Activated CD8-positive, alpha-beta T cell treated with anti-CD3 and anti-CD28 coated beads, Interleukin-2, amount 10 ng/mL, durations not matched to agents 7 days and 5 days (primary cell): Measurements from ENCODE around the gene ZNF358. TPM values are rescaled to one million over a fixed set of nuclear protein-coding genes. Genes with fewer than 3 reads are reported as not detected.

Experiments used
- ATAC-seq: fragments of 150-1000 bp; cut with Tn5 transposase; one replicate; pipeline ENCODE4 v1.10.0; 2021; ENCODE audit warnings: moderate library complexity
- CTCF ChIA-PET: fragments of 350-600 bp; sonication (Branson Sonifier 250); formaldehyde crosslinking; loops from one replicate; lab custom pipeline; 2021; ENCODE audit warnings: antibody characterized with exemption; lab: Charles Lee
- POLR2A ChIA-PET: fragments of 350-600 bp; sonication (Branson Sonifier 250); formaldehyde crosslinking; loops from one replicate; lab custom pipeline; 2021; ENCODE audit warnings: antibody characterized with exemption; lab: Charles Lee
- DNase-seq: peaks from one replicate; pipeline ENCODE4 v3.0.0-alpha.2; 2020
- H3K27ac Mint-ChIP-seq: one replicate; pipeline ENCODE4 v1.8.0; 2021; ENCODE audit warnings: mild to moderate bottlenecking, mixed read lengths
- H3K27me3 Mint-ChIP-seq: one replicate; pipeline ENCODE4 v1.8.0; 2021; ENCODE audit warnings: low read depth, mixed read lengths
- H3K36me3 Mint-ChIP-seq: one replicate; pipeline ENCODE4 v1.8.0; 2021; ENCODE audit warnings: low read depth, mixed read lengths
- H3K4me1 Mint-ChIP-seq: one replicate; pipeline ENCODE4 v1.8.0; 2021; ENCODE audit warnings: low read depth, mixed read lengths
- H3K4me3 Mint-ChIP-seq: one replicate; pipeline ENCODE4 v1.8.0; 2021; ENCODE audit warnings: mild to moderate bottlenecking, mixed read lengths
- H3K9me3 Mint-ChIP-seq: one replicate; pipeline ENCODE4 v1.8.0; 2022; ENCODE audit warnings: mixed read lengths; ENCODE audit not compliant: insufficient read depth
- total RNA-seq, 2 experiments: library from RNA; stranded (reverse); gene quantifications; one replicate each; pipeline ENCODE4 v1.2.3, GENCODE V29; 2021

ZNF358 gene
- 1 to 10 TPM; 5.8 to 7.9 TPM for total RNA-seq

- H3K9me3 Mint-ChIP-seq = no peaks in the 10 kb centered on the region
- peak; percentile 52 for DNase-seq
- peaks cover 11% of the 10 kb centered on the region for H3K4me1 Mint-ChIP-seq
- H3K27me3 Mint-ChIP-seq = peaks cover 20% of the 10 kb centered on the region
- no peaks in the 10 kb centered on the region for H3K36me3 Mint-ChIP-seq
- peak within 1 kb of the TSS; percentile 68 for H3K4me3 Mint-ChIP-seq
- H3K27ac Mint-ChIP-seq = peak within 1 kb of the TSS; percentile 86
- ChIA-PET POLR2A (no interaction called here), CTCF (interaction anchor here (1.0 to 1.5 kb wide), 3 partner anchors 18 to 165 kb away, joined by 3 to 4 read pairs (median 4); partner anchors contain the start of gene TRAPPC5)
- ATAC-seq = peak; percentile 86
Measured at GRCh38 chr19:7515645-7516151, at the start of gene ZNF358. TSS of gene ZNF358 (plus strand) at chr19:7516103. CDS start at chr19:7519243, 3,140 bp downstream.

DNA sequence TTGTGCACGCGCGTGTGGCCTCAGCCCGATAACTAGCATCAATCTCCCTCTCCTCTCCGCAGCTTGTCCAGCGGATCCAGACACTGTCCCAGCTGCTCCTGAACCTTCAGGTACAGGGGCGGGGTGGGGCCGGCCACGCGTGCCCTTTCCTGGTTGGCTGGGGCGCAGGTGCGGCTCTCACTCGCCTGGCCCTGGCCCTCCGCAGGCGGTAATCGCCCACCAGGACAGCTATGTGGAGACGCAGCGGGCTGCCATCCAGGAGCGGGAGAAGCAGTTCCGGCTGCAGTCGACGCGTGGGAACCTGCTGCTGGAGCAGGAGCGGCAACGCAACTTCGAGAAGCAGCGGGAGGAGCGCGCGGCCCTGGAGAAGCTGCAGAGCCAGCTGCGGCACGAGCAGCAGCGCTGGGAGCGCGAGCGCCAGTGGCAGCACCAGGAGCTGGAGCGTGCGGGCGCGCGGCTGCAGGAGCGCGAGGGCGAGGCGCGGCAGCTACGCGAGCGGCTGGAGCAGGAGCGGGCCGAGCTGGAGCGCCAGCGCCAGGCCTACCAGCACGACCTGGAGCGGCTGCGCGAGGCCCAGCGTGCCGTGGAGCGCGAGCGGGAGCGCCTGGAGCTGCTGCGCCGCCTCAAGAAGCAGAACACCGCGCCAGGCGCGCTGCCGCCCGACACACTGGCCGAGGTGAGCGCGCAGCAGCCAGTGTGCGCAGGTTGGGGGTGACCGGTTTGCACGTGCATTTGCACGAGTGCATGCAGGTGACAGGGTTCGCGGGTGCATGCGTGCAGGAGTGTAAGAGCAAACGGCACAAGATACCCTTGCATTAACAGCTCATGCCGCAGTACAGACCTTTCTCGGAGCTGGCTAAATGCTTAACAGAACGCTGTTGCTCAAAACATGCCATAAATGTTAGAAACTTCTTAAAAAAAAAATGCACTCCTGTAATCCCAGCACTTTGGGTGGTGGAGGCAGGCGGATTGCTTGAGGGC is 48.6 kb upstream of the ZNF358 start:
- H3K9me3 Mint-ChIP-seq = no peaks in the 10 kb centered on the region

DNA sequence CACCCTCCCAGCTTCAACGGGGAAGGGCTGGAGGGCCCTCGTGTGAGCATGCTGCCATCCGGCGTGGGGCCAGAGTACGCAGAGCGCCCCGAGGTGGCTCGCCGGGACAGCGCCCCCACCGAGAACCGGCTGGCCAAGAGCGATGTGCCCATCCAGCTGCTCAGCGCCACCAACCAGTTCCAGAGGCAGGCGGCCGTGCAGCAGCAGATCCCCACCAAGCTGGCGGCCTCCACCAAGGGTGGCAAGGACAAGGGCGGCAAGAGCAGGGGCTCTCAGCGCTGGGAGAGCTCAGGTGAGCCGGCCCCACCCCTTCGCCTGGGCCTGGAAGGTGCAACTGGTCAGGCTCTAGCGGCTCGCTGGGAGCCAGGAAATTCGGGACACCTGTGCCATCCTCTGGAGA is 47.1 kb upstream of the ZNF358 start:
- no peak overlapping the region for H3K4me3 Mint-ChIP-seq
- peaks cover 12% of the 10 kb centered on the region for H3K36me3 Mint-ChIP-seq
- CTCF ChIA-PET = no interaction called here
- no peaks in the 10 kb centered on the region for H3K4me1 Mint-ChIP-seq
- no peak for DNase-seq
- no peaks in the 10 kb centered on the region for H3K27me3 Mint-ChIP-seq
- POLR2A ChIA-PET = no interaction called here
- H3K27ac Mint-ChIP-seq = no peak overlapping the region
- no peaks in the 10 kb centered on the region for H3K9me3 Mint-ChIP-seq
- ATAC-seq = no peak

More for the DNA sequence above, 48.6 kb upstream of the ZNF358 start:
- ChIA-PET POLR2A (no interaction called here), CTCF (no interaction called here)
- H3K36me3 Mint-ChIP-seq = peaks cover 15% of the 10 kb centered on the region
- no peaks in the 10 kb centered on the region for H3K27me3 Mint-ChIP-seq
- DNase-seq (no peak), ATAC-seq (no peak)
- no peak overlapping the region for H3K27ac Mint-ChIP-seq
- no peaks in the 10 kb centered on the region for H3K4me1 Mint-ChIP-seq
- H3K4me3 Mint-ChIP-seq = no peak overlapping the region

DNA sequence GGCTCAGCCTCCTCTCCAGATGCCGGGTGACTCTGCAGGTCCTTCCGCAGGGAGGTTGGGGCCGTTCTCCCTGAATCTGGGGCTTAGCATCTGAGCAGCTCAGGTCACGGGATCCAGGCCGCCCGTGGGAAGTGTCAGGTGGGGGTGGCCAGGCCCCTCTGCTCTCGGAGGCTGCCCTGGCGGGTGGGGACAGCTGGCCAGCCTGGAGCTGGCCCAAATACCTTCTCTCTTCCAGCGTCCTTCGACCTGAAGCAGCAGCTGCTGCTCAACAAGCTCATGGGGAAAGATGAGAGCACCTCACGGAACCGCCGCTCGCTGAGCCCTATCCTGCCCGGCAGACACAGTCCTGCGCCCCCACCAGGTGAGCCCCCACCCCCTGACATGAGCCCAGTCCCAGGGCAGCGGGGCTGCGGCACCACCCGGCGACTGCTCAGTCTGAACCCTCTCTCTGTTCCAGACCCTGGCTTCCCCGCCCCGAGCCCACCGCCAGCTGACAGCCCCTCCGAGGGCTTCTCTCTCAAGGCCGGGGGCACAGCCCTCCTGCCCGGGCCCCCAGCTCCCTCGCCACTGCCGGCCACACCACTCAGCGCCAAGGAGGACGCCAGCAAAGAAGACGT is 46.1 kb upstream of the ZNF358 start:
- H3K4me1 Mint-ChIP-seq = no peaks in the 10 kb centered on the region

GRCh38 chr19:7470540-7471305 is 45.2 kb upstream of the ZNF358 start:
- POLR2A ChIA-PET = interaction anchor here (0.6 kb wide), 1 partner anchor 98 kb away, joined by 4 read pairs; no protein-coding TSS in a partner anchor
- H3K36me3 Mint-ChIP-seq = peaks cover 8% of the 10 kb centered on the region
- no peak for DNase-seq
- H3K27ac Mint-ChIP-seq = no peak overlapping the region
- no peaks in the 10 kb centered on the region for H3K9me3 Mint-ChIP-seq
- no peaks in the 10 kb centered on the region for H3K27me3 Mint-ChIP-seq
- no peaks in the 10 kb centered on the region for H3K4me1 Mint-ChIP-seq
- ATAC-seq = no peak
- CTCF ChIA-PET = interaction anchor here (1.2 kb wide), 1 partner anchor 10 kb away, joined by 3 read pairs; no protein-coding TSS in a partner anchor
- no peak overlapping the region for H3K4me3 Mint-ChIP-seq

More for the DNA sequence above, 46.1 kb upstream of the ZNF358 start:
- POLR2A ChIA-PET = interaction anchor here (0.6 kb wide), 1 partner anchor 99 kb away, joined by 4 read pairs; no protein-coding TSS in a partner anchor
- Mint-ChIP-seq H3K27me3 (no peaks in the 10 kb centered on the region), H3K36me3 (peaks cover 8% of the 10 kb centered on the region), H3K9me3 (no peaks in the 10 kb centered on the region), H3K27ac (no peak overlapping the region), H3K4me3 (no peak overlapping the region)
- ATAC-seq (no peak), DNase-seq (no peak)
- CTCF ChIA-PET = no interaction called here

- no peak overlapping the region for H3K27ac Mint-ChIP-seq
- ChIA-PET CTCF (no interaction called here), POLR2A (no interaction called here)
- H3K4me3 Mint-ChIP-seq = no peak overlapping the region
- H3K27me3 Mint-ChIP-seq = no peaks in the 10 kb centered on the region
- ATAC-seq (no peak), DNase-seq (no peak)
- H3K4me1 Mint-ChIP-seq = no peaks in the 10 kb centered on the region
- H3K9me3 Mint-ChIP-seq = no peaks in the 10 kb centered on the region
- peaks cover 8% of the 10 kb centered on the region for H3K36me3 Mint-ChIP-seq
Measured at GRCh38 chr19:7471696-7472615, 43.9 kb upstream of the ZNF358 start.

- no peak for DNase-seq
- no peak for ATAC-seq
- Mint-ChIP-seq H3K27ac (no peak overlapping the region), H3K27me3 (no peaks in the 10 kb centered on the region), H3K9me3 (no peaks in the 10 kb centered on the region), H3K36me3 (peaks cover 3% of the 10 kb centered on the region), H3K4me1 (no peaks in the 10 kb centered on the region), H3K4me3 (no peak overlapping the region)
- ChIA-PET CTCF (no interaction called here), POLR2A (no interaction called here)
Measured at GRCh38 chr19:7475665-7476064, 40.2 kb upstream of the ZNF358 start.

- ChIA-PET CTCF (no interaction called here), POLR2A (no interaction called here)
- Mint-ChIP-seq H3K36me3 (peaks cover 2% of the 10 kb centered on the region), H3K9me3 (no peaks in the 10 kb centered on the region), H3K27me3 (no peaks in the 10 kb centered on the region), H3K27ac (no peak overlapping the region), H3K4me3 (no peak overlapping the region), H3K4me1 (no peaks in the 10 kb centered on the region)
- DNase-seq (no peak), ATAC-seq (no peak)
Measured at GRCh38 chr19:7476241-7476640, 39.7 kb upstream of the ZNF358 start.

- Mint-ChIP-seq H3K36me3 (peaks cover 2% of the 10 kb centered on the region), H3K4me3 (no peak overlapping the region), H3K9me3 (no peaks in the 10 kb centered on the region), H3K27ac (no peak overlapping the region), H3K4me1 (no peaks in the 10 kb centered on the region), H3K27me3 (no peaks in the 10 kb centered on the region)
- no peak for DNase-seq
- ChIA-PET POLR2A (no interaction called here), CTCF (no interaction called here)
- no peak for ATAC-seq
Measured at GRCh38 chr19:7476777-7477494, 39.0 kb upstream of the ZNF358 start.

DNA sequence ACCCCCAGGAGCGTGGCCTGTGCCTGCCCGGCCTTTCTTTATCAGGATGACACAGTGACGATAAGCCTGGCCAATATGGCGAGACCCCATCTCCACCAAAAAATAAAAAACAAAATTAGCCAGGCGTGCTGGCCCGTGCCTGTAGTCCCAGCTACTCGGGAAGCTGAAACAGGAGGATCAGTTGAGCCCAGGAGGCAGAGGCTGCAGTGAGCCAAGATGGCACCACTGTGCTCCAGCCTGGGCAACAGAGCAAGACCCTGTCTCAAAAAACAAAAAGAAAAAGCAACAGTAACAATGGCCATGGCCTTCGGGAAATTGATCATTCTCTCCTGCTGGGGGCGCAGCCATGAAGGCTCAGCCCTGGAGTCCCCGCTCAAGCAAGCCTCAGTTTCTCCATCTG is 38.1 kb upstream of the ZNF358 start:
- no peak overlapping the region for H3K27ac Mint-ChIP-seq
- no peaks in the 10 kb centered on the region for H3K27me3 Mint-ChIP-seq
- no peak for DNase-seq
- ChIA-PET POLR2A (interaction anchor here (0.7 kb wide), 1 partner anchor 566 kb away, joined by 3 read pairs; no protein-coding TSS in a partner anchor), CTCF (no interaction called here)
- H3K4me3 Mint-ChIP-seq = no peak overlapping the region
- no peaks in the 10 kb centered on the region for H3K4me1 Mint-ChIP-seq
- H3K9me3 Mint-ChIP-seq = no peaks in the 10 kb centered on the region
- no peak for ATAC-seq
- H3K36me3 Mint-ChIP-seq = peaks cover 2% of the 10 kb centered on the region
